Omental fat pad (tissue), 4 donors: ENCODE results near the gene SYT5. TPM values are rescaled to one million over a fixed set of nuclear protein-coding genes. Genes with fewer than 3 reads are reported as not detected.

ENCODE experiments used
- ATAC-seq: fragments of 150-250 bp; one replicate; pipeline ENCODE4 v1.9.1; 2016; ENCODE audit warnings: mild to moderate bottlenecking, moderate library complexity; ENCODE audit not compliant: low FRiP score
- DNase-seq: peaks from one replicate; pipeline ENCODE4 v3.0.0-alpha.2; 2019; ENCODE audit warnings: low spot score
- CTCF ChIP-seq, 3 donors: fragments of 450-650 bp; IDR thresholded peaks; one replicate each; pipeline ENCODE4 v1.5.1; 2016 to 2017; ENCODE audit warnings: antibody characterized with exemption in 3 of 3, mild to moderate bottlenecking in 3 of 3, moderate library complexity in 2 of 3
- total RNA-seq, 4 donors: library from RNA; depleted of rRNA; stranded (reverse); fragments of >200 nt; gene quantifications; one replicate each; pipeline ENCODE4 v1.1.0, GENCODE V29; 2016

Gene SYT5
- total RNA-seq, 4 donors from 2014 or later, result 0.28 TPM; not detected in 3

DNA sequence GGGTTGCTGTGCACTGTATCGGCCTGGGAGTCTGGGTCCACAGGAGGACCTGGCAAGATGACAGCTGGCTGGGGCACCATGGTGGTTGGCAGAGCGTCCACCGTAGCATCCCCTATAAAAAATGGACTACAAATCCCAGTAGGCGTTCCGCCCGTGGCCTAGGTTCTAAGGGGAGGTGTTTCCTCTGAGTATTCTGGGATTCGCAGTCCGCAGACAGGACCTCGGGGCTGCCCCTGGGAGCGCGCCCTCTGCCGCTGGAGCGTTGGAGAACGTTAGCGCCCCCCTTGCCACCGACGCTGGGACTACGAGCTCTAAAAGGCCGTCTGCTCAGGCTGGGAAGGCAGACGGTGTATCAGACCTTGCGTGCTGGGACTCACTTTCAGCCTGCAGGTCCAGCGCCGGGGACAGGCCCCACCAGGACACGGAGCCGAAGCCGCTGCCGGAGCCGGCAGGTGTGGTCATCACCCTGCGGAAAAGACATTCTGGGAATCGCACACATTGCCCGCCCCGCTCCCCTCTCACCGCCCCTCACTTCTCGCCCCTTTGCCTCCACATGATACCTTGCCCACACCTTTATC lies 14.0 kb downstream of the SYT5 start:
- peak; percentile 46 for ATAC-seq
- no peak for TF ChIP-seq CTCF (IDR thresholded peaks at IDR 0.05)
- no peak for DNase-seq

- no peak for ATAC-seq
- TF ChIP-seq CTCF (IDR thresholded peaks at IDR 0.05), result no peak
- DNase-seq, result no peak
Observed at GRCh38 chr19:55161571-55162322, 18.3 kb downstream of the SYT5 start.

GRCh38 chr19:55160986-55161365 lies 19.1 kb downstream of the SYT5 start:
- no peak for DNase-seq
- ATAC-seq, result no peak
- TF ChIP-seq CTCF (IDR thresholded peaks at IDR 0.05), result no peak

GRCh38 chr19:55160128-55160985 lies 19.7 kb downstream of the SYT5 start:
- ATAC-seq (peak; percentile 76), DNase-seq (peak; percentile 75)
- TF ChIP-seq CTCF (IDR thresholded peaks at IDR 0.05), result peak in 1 of 3 donors; percentile 49

DNA sequence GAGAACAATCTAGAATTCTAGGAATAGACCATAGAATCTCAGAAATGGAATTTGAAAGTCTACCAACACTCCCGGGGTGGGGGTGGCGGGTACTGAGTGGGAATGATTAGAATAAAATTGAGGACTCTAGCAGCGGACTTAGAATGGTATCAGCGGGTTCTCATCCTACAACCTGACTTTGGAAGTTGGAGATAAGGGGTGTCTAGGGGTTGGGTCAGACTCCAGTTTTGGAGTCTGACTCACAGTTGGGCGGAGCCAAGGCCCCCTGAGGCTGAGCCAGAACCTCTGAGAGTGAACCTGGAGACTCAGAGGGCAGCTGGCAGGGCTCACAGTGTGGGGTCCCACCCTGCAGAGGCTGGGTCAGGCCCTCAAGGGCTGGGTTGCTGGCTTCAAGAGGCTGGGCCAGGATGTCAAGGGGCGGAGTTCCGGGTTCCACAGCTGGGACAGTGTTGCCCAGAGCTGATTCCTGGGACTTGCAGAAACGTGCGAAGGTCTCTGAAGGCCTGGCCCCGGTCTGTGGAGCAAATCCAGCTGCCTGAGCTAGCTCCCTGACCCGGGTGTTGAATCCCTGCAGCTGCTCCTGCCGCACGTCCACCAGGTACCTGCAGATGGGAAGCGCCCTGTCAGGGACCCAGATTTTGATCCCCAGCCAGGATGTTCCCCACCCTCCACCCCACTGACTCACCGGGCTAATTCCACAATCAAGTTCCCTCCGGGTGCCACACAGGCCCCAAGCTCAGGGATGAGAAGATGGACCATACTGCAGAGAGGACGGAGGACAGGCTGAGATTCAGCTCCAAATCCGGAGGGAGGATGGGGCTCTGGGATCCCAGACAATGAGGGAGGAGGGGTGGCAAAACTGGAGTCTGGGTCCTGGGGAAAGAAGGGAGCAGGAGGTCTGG lies 21.0 kb downstream of the SYT5 start:
- peak; percentile 91 for ATAC-seq
- no peak for DNase-seq
- no peak for TF ChIP-seq CTCF (IDR thresholded peaks at IDR 0.05)

DNA sequence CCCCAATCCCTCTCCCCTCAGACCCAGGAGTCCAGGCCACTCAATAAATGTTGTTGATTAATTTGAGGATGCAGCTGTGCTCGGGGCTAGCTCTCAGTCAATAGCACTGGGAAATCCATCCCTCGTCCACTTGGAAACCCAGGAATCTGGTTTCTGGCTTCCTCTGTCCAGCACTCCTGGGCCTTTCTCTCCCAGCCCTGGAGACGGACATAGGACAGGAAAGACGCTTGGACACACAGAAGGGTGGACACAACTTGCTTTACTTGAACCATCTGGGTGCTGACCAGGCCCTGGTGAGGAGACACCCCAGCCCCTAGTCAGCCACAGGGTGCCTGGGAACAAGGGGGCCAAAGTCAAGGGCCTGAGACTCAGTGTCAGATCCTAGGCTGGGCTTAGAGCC lies 21.7 kb downstream of the SYT5 start:
- TF ChIP-seq CTCF (IDR thresholded peaks at IDR 0.05), result no peak
- no peak for ATAC-seq
- no peak for DNase-seq
